HG03378 (cell line): ENCODE measurements around the gene RO60.

Source experiments
- ATAC-seq: cut with Tn5 transposase; IDR thresholded peaks from one replicate; pipeline ENCODE4 v1.9.1; 2021; ENCODE audit warnings: mild to moderate bottlenecking, moderate library complexity; ENCODE audit not compliant: unreplicated experiment

RO60 gene

DNA sequence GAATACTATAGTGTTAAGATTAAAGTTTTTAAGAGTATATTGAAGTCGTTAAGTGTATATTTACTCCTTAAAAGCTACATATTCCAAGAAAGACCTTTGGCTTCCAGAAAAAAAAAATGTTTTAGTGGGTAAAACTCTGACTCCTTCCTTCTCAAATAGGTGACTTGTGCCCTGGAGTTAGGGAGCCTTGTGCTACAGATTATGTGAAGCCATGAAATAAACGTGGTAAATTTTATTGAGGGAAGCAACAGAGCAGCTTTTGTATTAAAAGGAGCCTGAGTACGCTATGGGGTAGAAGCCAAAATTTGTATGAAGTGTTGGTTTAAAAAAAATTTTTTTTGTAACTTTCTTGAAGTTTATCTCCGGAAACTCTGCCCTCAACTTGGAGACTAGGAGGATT is 994 bp downstream of the RO60 start:
- ATAC-seq: no peak

DNA sequence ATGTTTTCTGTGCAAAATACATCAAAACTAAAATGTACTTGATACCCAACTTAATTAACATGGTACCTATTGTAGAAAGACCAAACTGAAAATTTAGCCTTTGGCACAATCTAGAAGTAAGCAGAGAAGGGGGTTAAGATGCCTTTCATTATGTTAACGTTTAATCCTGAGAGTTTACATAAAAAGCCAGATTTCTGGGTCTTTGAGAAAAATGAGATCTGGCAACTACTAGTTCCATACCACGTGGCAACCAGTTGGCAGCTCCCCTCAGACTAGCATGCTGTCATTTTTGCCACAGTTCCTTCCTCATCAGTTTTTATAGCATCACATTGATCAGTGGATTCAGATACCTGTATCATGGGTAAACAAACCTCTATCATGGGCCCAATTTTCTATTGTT is 1.5 kb downstream of the RO60 start:
- ATAC-seq: no peak

DNA sequence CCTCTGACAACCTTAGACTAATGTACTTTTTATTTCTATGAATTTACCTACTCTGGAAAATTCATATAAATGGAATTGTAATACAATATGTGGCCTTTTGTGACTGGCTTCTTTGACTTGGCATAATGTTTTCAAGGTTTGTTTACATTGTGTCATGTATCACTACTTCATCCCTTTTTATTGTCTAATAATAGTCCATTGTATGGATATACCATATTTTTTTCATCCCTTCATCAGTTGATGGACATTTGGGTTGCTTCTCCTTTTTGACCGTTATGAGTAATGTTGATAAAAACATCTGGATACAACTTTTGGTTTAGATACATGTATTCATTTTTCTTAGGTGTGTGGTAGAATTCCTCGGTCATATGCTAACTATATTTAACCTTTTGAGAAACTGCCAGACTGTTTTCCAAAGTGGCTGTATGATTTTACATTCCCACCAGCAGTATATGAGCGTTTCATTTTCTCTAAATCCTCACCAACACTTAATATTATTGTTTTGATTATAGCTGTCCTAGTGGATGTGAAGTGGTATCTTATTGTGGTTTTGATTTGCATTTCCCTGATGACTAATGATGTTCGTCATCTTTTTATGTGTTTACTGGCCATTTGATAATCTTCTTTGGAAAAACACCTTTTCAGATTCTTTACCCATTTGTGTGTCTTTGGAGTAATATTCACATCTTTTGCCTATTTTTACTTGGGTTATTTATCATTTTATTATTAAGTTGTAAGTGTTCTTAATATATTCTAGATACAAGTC is 3.5 kb downstream of the RO60 start:
- ATAC-seq: no peak

DNA sequence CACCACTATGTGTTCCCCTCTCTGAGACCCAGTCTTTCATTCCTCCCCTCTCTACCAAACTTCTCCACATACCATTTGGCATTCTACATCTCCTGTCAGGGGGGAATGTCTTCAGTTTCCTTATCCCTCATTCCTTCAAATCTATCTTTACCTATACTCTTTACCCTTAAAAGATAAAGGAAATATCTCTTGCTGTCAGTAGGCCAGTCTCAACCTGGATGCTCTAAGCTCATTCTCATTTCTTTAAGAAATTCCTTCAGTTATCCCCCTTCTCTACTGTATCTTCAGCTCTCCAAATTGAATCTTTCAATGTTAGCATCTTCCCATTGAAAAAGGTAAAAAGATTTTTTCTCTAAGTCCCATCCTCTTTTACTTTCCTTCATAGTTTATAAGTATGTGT is 6.5 kb downstream of the RO60 start:
- no peak for ATAC-seq

DNA sequence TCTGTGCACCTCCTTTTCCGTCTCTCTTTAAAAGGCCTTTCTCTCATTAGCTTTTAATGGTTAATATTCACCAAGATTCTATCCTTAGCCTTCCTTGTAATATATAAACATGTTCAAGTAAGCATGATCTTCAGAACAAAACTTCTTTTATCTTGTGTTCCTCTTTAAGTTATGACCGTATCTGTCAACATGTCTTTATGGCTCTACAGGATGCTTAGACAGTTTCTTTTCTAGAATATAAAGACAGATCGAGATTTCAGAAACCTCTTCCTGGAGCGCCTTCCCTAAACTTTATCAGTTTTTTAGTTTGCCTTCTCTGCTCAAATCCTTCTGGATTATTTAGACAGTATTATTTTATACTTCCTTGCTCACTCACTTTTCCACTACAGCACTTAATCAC is 7.2 kb downstream of the RO60 start:
- ATAC-seq: no peak

DNA sequence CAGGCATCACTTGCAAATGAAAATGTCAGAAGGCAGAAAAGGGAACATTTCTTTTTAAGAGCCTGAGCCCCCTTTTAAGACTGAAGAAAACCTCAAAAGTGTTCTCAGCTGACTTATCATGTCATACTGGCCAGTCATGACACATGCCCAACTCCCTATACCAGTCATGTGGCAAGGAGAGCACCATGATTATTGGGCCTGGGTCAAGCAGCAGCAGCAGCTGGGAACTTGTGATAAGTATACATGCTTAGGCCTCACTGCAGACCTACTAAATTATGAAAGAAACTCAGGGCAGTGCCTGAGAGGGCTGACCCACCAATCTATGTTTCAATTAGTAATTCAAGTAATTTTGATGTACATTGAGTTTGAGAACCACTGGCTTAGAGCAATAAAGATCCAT is 8.6 kb downstream of the RO60 start:
- ATAC-seq: no peak

DNA sequence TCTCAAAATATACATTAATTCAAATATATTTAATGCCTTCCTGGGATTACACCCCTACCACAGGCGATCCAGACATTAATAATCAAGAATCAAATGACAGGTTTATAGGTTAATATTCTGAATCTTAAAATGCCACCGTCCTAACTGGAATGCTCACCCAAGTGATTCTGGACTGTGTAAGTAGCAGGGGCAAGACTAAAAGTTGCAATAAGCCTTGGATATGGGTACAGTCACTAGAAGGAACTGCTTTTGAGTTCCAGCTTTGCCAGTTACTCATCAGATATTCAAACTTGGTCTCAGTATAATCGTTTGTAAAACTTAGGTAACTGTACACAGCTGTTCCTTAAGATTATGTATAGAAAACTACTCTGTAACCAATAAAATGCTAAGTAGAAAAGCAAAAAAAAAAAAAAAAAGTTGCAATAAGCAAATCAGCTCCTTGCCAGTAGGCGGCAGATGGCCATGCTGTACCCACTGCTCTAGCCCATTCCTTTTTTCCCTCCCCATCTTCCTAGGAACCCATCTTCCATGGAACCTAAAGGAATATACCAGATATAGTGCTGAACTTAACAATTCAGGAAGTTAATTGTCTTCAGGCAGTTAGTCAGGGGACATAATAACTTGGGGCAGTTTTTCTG is 10.5 kb downstream of the RO60 start:
- ATAC-seq: no peak

DNA sequence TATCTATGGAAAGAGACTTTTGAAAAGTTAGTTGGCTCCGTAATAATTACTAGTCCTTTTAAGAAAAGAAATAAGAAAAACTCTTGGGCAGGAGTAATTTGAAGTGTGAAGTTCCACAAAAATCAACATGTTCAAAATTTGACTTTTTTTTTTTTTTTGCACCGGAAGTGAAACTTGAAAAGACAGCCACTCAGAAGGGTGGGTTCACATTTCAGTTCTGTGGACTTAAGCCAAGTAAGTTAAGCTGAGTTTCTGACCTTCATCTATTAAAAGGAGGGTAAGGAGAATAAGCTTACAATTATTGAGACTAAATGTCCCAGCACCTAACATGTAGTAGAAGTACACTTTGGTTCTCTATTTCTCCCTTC is 11.0 kb downstream of the RO60 start:
- ATAC-seq: no peak

DNA sequence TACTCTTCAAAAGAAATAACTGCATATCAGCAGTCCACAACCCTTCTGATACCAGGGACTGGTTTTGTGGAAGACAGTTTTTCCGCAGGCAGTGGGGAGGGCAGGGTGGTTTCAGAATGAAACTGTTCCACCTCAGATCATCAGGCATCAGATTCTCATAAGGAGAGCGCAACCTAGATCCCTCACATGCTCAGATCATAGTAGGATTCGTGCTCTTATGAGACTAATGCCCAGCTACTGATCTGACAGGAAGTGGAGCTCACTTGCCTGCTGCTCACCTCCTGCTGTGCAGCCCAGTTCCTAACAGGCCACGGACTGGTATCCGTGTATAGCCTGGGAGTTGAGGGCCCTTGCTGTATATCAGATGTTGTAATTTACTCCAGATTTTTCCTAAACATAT is 11.5 kb downstream of the RO60 start:
- peak; percentile 42 for ATAC-seq

DNA sequence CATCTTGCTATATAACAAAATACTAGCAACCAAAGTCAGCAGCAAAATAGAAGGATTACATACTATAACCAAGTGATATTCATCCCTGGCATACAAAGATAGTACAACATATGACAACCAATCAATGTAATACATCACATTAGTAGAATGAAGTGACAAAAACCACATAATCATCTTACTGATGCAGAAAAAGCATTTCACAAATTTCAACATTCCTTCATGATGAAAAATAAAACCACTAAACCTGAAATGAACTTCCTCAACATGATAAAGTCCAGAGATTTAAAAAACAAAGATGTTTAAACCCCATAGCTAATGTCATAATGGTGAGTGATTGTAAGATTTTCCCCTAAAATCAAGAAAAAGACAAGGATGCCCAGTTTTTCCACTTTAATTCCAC is 18.6 kb downstream of the RO60 start:
- ATAC-seq: no peak

DNA sequence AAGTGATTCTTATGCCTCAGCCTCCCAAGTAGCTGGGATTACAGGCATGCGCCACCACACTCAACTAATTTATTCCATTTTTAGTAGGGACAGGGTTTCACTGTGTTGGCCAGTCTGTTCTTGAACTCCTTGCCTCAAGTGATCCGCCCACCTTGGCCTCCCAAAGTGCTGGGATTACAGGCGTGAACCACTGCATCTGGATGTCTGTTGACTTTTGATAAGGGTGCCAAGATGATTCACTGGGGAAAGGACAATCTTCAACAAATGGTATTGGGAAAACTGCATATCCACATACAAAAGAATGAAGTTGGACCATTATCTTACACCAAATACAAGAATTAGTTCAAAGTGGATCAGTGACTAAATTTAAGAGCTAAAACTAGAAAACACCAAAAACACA is 19.8 kb downstream of the RO60 start:
- ATAC-seq: no peak

DNA sequence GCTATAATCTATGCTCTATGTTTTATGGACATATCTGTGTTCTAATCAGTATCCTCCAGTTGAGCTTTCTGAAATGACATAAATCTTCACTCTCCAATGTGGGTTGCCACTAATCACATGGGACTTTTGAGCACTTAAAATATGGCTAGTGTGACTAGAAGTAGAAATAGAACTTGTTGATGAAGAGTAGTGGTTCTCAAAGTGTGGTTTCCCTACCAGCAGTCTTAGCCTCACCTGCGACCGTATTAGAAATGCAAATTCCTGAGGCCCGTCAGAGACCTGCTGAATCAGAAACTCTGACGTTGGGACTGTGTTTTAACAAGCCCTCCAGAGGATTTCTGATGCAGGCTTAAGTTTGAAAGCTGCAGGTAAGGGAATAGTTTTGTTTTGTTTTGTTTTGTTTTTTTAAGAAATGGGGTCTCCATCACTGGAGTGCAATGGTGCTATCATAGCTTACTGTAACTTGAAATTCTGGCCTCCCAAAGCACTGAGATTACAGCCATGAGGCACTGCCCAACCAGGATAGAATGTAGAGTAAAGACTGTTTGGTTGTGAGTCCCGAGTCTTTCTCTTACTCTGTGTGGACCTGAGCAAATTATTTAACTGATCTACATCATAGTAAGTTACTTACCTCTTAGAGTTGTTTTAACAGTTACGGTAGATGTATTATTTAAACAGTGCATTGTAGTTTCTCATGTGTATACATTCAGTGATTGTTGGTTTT is 24.1 kb downstream of the RO60 start:
- ATAC-seq: peak; percentile 91

DNA sequence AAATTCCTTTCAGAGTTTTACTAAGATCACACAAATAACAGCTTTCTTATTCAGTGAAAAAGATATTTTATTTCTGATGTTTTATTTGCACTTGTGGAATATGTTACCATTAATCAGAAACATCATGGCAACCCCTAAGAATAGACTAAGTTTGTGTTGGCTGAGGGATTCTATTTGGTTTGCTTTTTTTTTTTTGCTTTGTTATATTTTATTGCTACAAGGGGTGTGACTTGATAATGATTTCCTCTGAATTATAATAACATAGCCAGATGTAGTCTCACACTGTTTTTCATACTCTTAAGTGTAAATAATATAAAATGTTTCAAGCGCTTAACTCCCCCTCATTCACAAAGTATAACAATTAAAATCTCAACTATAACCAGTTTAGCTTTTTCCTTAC is 25.9 kb downstream of the RO60 start:
- ATAC-seq: no peak

DNA sequence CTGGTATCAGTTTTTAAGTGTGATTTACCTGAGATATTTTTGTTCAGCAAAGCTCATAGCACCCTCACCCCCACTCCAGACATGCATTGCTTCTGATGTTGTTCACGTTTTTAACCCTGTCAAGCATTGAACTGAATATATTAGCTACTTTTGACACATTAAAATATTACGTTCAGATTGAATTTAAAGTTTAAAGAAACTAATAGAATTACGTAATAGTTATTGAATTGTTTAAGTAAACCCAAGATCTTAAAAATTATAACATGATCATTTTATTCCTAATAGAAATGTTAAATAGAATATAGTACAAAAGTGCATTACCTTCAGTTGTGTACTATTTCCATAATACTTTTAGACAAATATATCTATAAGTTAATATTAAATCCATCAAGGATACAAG is 26.9 kb downstream of the RO60 start:
- no peak for ATAC-seq

DNA sequence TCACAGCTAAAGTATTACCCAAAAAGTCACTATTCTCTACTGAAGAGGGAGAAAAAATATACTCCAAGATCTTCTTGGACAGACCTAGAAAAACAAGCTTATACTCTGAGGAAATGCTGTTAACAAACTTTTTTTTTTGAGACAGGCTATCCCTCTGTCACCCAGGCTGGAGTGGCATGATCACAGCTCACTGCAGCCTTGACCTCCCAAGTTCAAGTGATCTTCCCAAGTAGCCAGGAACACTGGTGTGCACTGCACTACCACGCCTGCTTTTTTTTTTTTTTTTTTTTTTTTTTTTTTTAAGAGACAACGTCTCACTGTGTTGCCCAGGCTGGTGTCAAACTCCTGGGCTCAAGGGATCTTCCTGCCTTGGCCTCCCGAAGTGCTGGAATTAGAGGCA is 28.5 kb downstream of the RO60 start:
- ATAC-seq: no peak

DNA sequence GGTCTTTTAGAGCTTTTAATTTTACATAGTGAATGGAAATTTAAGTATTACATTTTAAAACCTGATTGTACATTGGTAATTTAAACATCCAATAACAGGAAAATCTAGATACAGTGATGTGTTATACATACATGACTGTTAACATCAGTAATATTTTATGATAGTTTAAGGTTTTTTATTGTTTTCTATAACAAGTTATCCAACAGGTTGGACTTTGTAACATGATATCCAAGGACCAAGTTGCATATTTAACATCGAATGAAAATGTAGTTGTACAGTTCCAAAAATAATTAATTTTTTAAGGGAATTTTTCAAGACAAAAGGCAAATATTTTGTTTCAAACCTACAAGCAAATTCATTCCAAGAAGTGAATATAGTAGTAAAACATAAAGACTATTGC is 31.5 kb downstream of the RO60 start:
- ATAC-seq: no peak

DNA sequence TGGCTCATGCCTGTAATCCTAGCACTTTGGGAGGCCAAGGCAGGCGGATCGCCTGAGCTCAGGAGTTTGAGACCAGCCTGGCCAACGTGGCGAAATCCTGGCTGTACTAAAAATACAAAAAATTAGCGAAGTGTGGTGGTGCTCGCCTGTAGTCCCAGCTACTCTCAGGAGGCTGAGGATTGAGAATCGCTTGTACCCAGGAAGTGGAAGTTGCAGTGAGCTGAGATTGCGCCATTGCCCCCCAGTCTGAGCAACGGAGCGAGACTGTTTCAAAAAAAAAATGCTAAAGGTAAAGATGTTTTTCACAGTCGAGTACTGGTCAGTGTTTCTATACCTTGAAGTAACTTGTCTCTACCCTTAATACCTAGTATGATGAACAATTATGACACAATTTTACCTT is 34.7 kb downstream of the RO60 start:
- ATAC-seq: no peak

DNA sequence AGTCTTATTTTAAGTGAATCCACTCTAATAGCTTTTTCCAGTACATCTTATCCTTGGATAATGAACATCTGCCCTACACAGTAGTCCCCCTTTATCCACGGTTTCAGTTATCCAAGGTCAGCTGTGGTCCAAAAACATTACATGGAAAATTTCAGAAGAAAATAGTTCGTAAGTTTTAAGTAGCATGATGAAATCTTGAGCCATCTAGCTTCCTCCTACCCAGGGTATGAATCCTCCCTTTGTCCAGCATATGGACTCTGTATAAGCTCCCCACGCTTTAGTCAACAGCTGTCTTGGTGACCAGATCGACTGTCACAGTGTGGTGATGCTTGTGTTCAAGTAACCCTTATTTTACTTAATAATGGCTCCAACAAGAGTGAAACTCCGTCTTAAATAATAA is 43.2 kb downstream of the RO60 start:
- no peak for ATAC-seq

DNA sequence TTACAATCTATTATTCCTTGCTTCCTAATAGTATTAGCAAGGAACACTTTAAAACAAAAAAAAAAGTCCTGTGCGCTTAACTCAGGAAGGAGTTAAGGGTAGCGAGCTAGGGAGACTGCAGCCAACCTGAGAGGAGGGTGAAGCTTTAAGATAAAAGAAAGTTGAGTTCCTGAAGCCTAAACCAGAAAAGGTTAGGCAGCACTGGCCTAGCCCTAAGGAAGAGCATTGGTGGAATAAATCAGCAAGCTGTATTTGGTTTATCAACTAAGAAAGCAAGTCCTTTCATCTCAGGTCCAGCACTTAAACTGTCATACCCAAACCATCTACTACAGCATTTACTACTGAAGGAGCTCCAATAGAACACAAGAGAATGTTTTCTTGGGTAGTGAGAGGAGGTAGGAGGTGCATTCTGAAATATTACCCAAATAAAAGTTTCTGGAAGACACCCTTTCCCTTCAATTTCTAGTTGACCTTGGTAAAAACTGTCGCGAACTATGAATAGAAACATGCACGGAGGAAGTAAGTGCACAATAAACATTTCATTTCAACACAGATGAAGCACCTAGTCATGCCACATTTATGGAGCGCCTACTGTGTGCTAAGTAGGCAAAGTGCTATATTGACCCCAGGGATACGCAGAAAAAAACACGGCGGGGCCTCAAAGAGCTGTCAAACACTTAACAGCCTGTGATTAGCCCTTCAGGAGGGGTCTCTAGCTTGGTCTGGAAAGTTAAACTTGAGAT is 44.5 kb downstream of the RO60 start:
- no peak for ATAC-seq

DNA sequence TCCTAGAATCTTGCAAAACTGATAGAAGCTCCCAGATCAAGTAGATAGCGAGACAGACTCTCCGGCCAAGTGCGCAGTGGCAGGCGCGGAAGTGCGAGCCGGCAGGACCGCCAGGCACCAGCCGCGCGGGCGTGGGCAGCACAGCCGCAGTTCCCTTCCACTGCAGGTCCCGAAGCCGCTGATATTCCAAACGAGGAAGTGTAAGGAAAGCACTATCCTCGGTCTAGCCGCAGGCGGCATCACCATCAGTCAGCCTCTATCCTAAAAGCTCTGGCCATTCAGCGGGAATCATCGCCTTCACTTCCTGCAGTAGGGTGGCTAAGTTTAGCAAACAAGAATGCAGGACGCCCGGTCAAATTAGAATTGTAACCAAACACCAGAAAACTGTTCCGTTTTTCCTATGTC is 45.1 kb downstream of the RO60 start:
- ATAC-seq: peak; percentile 30
